GM12878 (cell line): ENCODE measurements around the gene TAS2R39. TPM values are rescaled to one million over a fixed set of nuclear protein-coding genes. Genes with fewer than 3 reads are reported as not detected.

ENCODE experiments used
- ATAC-seq: fragments of 200-7000 bp; cut with Tn5 transposase; 3 replicates; pipeline ENCODE4 v1.9.1; 2020; ENCODE audit warnings: mild to moderate bottlenecking, moderate library complexity
- BruUV-seq: library from RNA; stranded (reverse); fragments of 400-500 nt; replicated peaks from 2 replicates; lab custom pipeline; 2021; lab: Mats Ljungman, UMichigan
- CTCF ChIA-PET: fragments of 300-600 bp; sonication (Branson Sonifier 250); formaldehyde crosslinking; extraction: SDS; loops from one replicate; lab custom pipeline; 2021; ENCODE audit warnings: inconsistent platforms; lab: Yijun Ruan, JAX
- POLR2A ChIA-PET: fragments of 350-600 bp; formaldehyde crosslinking; extraction: SDS; loops from one replicate; lab custom pipeline; 2021; ENCODE audit warnings: inconsistent platforms; lab: Charles Lee
- RAD21 ChIA-PET: fragments of 300-600 bp; sonication (Branson Sonifier 250); formaldehyde crosslinking; loops from one replicate; lab custom pipeline; 2023; ENCODE audit warnings: antibody characterized with exemption; ENCODE audit not compliant: unreplicated experiment; lab: Charles Lee
- SMC1A ChIA-PET: fragments of 300-600 bp; sonication (Branson Sonifier 250); formaldehyde crosslinking; loops from one replicate; lab custom pipeline; 2023; ENCODE audit not compliant: unreplicated experiment, uncharacterized antibody; lab: Charles Lee
- DNase-seq: peaks from one replicate; pipeline ENCODE4 v3.0.0-alpha.2; 2011; ENCODE audit warnings: low read depth, low spot score
- FAIRE-seq: peaks from 3 replicates; lab custom pipeline; 2011; peaks lifted over from hg19 to GRCh38; lab: Jason Lieb, UNC
- H2AFZ ChIP-seq: 2 replicates; pipeline ENCODE4 v1.6.0; 2011; ENCODE audit warnings: low read depth, low read length, control low read depth; ENCODE audit not compliant: control insufficient read depth
- H3K27ac ChIP-seq: 2 replicates; pipeline ENCODE4 v1.5.1; 2011; ENCODE audit warnings: control low read depth; ENCODE audit not compliant: control insufficient read depth, insufficient read depth
- H3K27me3 ChIP-seq, 2 experiments: replicated peaks in 1 of 2; 2 replicates each; pipeline versions ENCODE4 v1.6.0 to v1.6.1; 2011; ENCODE audit warnings: low read length in 1 of 2; ENCODE audit not compliant: control insufficient read depth in 2 of 2, insufficient read depth in 2 of 2
- H3K36me3 ChIP-seq, 2 experiments: 2 replicates each; pipeline ENCODE4 v1.5.1; 2011; ENCODE audit warnings: low read length in 1 of 2; ENCODE audit not compliant: control insufficient read depth in 2 of 2, insufficient read depth in 2 of 2
- H3K4me1 ChIP-seq: 2 replicates; pipeline ENCODE4 v1.6.1; 2011; ENCODE audit warnings: mild to moderate bottlenecking, low read length, moderate library complexity, mixed read lengths; ENCODE audit not compliant: control insufficient read depth, insufficient read depth
- H3K4me2 ChIP-seq: 2 replicates; pipeline ENCODE4 v1.6.0; 2011; ENCODE audit warnings: control low read depth; ENCODE audit not compliant: control insufficient read depth, insufficient read depth
- H3K4me3 ChIP-seq: fragments of 200-600 bp; sonication (generic); 2 replicates; pipeline ENCODE4 v1.5.1; 2016
- H3K79me2 ChIP-seq: 2 replicates; pipeline ENCODE4 v1.6.0; 2011; ENCODE audit warnings: low read length; ENCODE audit not compliant: control insufficient read depth, insufficient read depth
- H3K9ac ChIP-seq: 2 replicates; pipeline ENCODE4 v1.8.0; 2011; ENCODE audit warnings: low read length, control low read depth, mixed read lengths; ENCODE audit not compliant: control insufficient read depth, insufficient read depth
- H3K9me3 ChIP-seq: replicated peaks from 3 replicates; pipeline ENCODE4 v1.5.1; 2011; ENCODE audit warnings: mild to moderate bottlenecking, low read length; ENCODE audit not compliant: control insufficient read depth, insufficient read depth
- H4K20me1 ChIP-seq: 2 replicates; pipeline ENCODE4 v1.6.0; 2011; ENCODE audit not compliant: control insufficient read depth, insufficient read depth
- ETV6 ChIP-seq, 2 experiments: fragments of 450-650 bp in 1 of 2; IDR thresholded peaks in 1 of 2; conservative IDR thresholded peaks in 1 of 2; 2 replicates each; pipeline ENCODE4 v1.6.1; 2014; ENCODE audit warnings: antibody characterized with exemption in 1 of 2, borderline replicate concordance in 1 of 2, low read depth in 1 of 2, mild to moderate bottlenecking in 1 of 2, moderate library complexity in 1 of 2
- EZH2 ChIP-seq: IDR thresholded peaks from 2 replicates; pipeline ENCODE4 v1.6.1; 2012; ENCODE audit warnings: low read depth, mild to moderate bottlenecking, control low read depth, inconsistent platforms, low read length, borderline replicate concordance; ENCODE audit not compliant: control insufficient read depth
- IKZF2 ChIP-seq, 2 experiments: fragments of 450-650 bp; IDR thresholded peaks; 2 replicates each; pipeline ENCODE4 v1.6.1; 2017; ENCODE audit warnings: mild to moderate bottlenecking in 2 of 2, moderate library complexity in 2 of 2
- MYC ChIP-seq: IDR thresholded peaks from 2 replicates; pipeline ENCODE4 v1.6.1; 2011; ENCODE audit warnings: mild to moderate bottlenecking, low read length, moderate library complexity, inconsistent platforms; ENCODE audit not compliant: insufficient read depth, insufficient replicate concordance, insufficient read length, severe bottlenecking
- SKIL ChIP-seq: fragments of 450-650 bp; IDR thresholded peaks from 2 replicates; pipeline ENCODE4 v1.6.1; 2017; ENCODE audit warnings: mild to moderate bottlenecking, low read depth, inconsistent platforms; ENCODE audit not compliant: poor library complexity, severe bottlenecking
- ZBTB4 ChIP-seq: fragments of 450-650 bp; formaldehyde crosslinking; IDR thresholded peaks from 2 replicates; pipeline ENCODE4 v1.4.0; 2022; ENCODE audit warnings: mild to moderate bottlenecking, moderate library complexity
- ZNF274 ChIP-seq: IDR thresholded peaks from one replicate; pipeline ENCODE4 v1.8.0; 2011; ENCODE audit not compliant: insufficient read length, insufficient read depth
- WGBS: methylation state at CpG from one replicate; pipeline ENCODE4 v1.1.6; 2016; ENCODE audit warnings: low lambda C conversion rate; ENCODE audit not compliant: insufficient replicate concordance, insufficient coverage; ENCODE audit errors: missing lambda C conversion rate; 5-methylcytosine and 5-hydroxymethylcytosine counted together
- in situ Hi-C: fragments of 300-500 bp; cut with MboI; formaldehyde crosslinking; loops from 9 replicates; pipeline ENCODE4 v1.14.3; 2018; ENCODE audit warnings: mixed read lengths
- intact Hi-C: fragments of 100-400 bp; cut with micrococcal nuclease; formaldehyde crosslinking; loops from one replicate; pipeline ENCODE4 v1.14.2; 2022; ENCODE audit not compliant: unreplicated experiment
- polyA plus RNA-seq, 11 experiments: library from polyadenylated mRNA; depleted of rRNA in 4 of 11; unstranded in 6 of 11; stranded (reverse) in 5 of 11; fragments of >200 nt; fragmentation: Nextera tagmentation in 4 of 11; fragmentation: Illumina TruSeq in 1 of 11; extraction: Ambion mirVana in 4 of 11; extraction: Trizol in 1 of 11; gene quantifications; 1 replicate in 1 of 11; 2 replicates in 10 of 11; pipeline versions ENCODE4 v1.2.1 to v1.2.3, GENCODE V29; 2011 to 2016; ENCODE audit warnings: inconsistent platforms in 2 of 11, missing spikeins in 2 of 11, low read depth in 1 of 11
- total RNA-seq, 4 experiments: library from RNA; depleted of rRNA in 3 of 4; stranded (reverse); fragments of >200 nt in 3 of 4; fragmentation: Illumina TruSeq in 1 of 4; extraction: Trizol in 1 of 4; gene quantifications; 2 replicates each; pipeline versions ENCODE4 v1.2.1 to v1.2.3, GENCODE V29; 2013 to 2021

Gene TAS2R39
- total and polyA plus RNA-seq, 10 of the 15 experiments (the other 5 are each of a cell fraction or from before 2014, with no cell fraction given), result not detected

- no TSS peak for BruUV-seq
- DNase-seq (no peak), ATAC-seq (no peak), FAIRE-seq (no peak)
- TF ChIP-seq SKIL, result no peak
- Histone ChIP-seq H3K4me2 (no peak overlapping the region), H3K27me3 (no peaks in the 10 kb centered on the region), H3K27ac (no peak overlapping the region), H3K4me1 (peaks cover 6% of the 10 kb centered on the region; the same call in 1 of the 2 replicates), H4K20me1 (no peaks in the 10 kb centered on the region), H3K9me3 (no peaks in the 10 kb centered on the region), H3K9ac (no peak overlapping the region), H3K36me3 (no peaks in the 10 kb centered on the region), H3K79me2 (no peaks in the 10 kb centered on the region), H3K4me3 (no peak overlapping the region), H2AFZ (no peak overlapping the region)
- 44% methylated on average over 2 of the region's 2 CpGs for WGBS
- POLR2A ChIA-PET, result no interaction called here
- CTCF ChIA-PET, result interaction anchor here (0.5 kb wide), 1 partner anchor 100 kb away, joined by 3 read pairs; no protein-coding TSS in a partner anchor
- RAD21 ChIA-PET, result no interaction called here
- SMC1A ChIA-PET, result interaction anchor here (0.8 to 4.0 kb wide), 3 partner anchors 13 to 868 kb away, joined by 3 to 17 read pairs (median 4); no protein-coding TSS in a partner anchor
- in situ Hi-C loops, result no loop called here
- intact Hi-C loops, result no loop called here
Measured at GRCh38 chr7:143202161-143202560, 18.9 kb downstream of the TAS2R39 start.

- 49% methylated on average over 3 of the region's 3 CpGs for WGBS
- no peak overlapping the region for H3K27ac ChIP-seq
- FAIRE-seq, result no peak
- no peaks in the 10 kb centered on the region for H3K36me3 ChIP-seq
- peaks cover 6% of the 10 kb centered on the region; the same call in 1 of the 2 replicates for H3K4me1 ChIP-seq
- H3K9ac ChIP-seq, result no peak overlapping the region
- in situ Hi-C loops, result no loop called here
- no peak overlapping the region for H2AFZ ChIP-seq
- no peaks in the 10 kb centered on the region for H3K9me3 ChIP-seq
- ChIA-PET SMC1A (interaction anchor here (1.4 to 4.0 kb wide), 3 partner anchors 12 to 198 kb away, joined by 4 to 17 read pairs (median 4); no protein-coding TSS in a partner anchor), CTCF (interaction anchor here (1.1 to 1.5 kb wide), 2 partner anchors 11 to 12 kb away, joined by 3 to 4 read pairs; no protein-coding TSS in a partner anchor), POLR2A (no interaction called here), RAD21 (no interaction called here)
- H4K20me1 ChIP-seq, result no peaks in the 10 kb centered on the region
- no peak overlapping the region for H3K4me2 ChIP-seq
- BruUV-seq, result no TSS peak
- intact Hi-C loops, result no loop called here
- H3K27me3 ChIP-seq, result no peaks in the 10 kb centered on the region
- no peaks in the 10 kb centered on the region for H3K79me2 ChIP-seq
- no peak for ATAC-seq
- DNase-seq, result no peak
- H3K4me3 ChIP-seq, result no peak overlapping the region
- no peak for TF ChIP-seq ZBTB4 (CRISPR knock-in tag)
- no peak for TF ChIP-seq ETV6 (conservative IDR thresholded peaks at IDR 0.05 in 1 of 2, IDR thresholded peaks at IDR 0.05 in 1 of 2; ENCODE audit: borderline replicate concordance in 1 of 2, low read depth in 1 of 2)
- TF ChIP-seq ZNF274, result no peak
- no peak for TF ChIP-seq MYC
- no peak for TF ChIP-seq EZH2
- no peak for TF ChIP-seq IKZF2 (IDR thresholded peaks at IDR 0.05)
Measured at GRCh38 chr7:143203386-143203785, 20.2 kb downstream of the TAS2R39 start.
